ENCODE data around the gene RSAD2.
"Not testable (repeated sequence)": the region's sequence is repeated elsewhere in the genome, so short reads cannot be mapped to it uniquely, and the experiment has no call there.

The RSAD2 gene

GRCh38 chr2:6854416-6854815 is 23.2 kb upstream of the RSAD2 start:
- Mint-ChIP-seq H3K27me3 (no peaks in the 10 kb centered on the region), H3K4me3 (no peak overlapping the region), H3K4me1 (no peaks in the 10 kb centered on the region), H3K9me3 (peaks cover 25% of the 10 kb centered on the region), H3K36me3 (peaks cover 76% of the 10 kb centered on the region), H3K27ac (no peak overlapping the region)
- no peak for ATAC-seq

GRCh38 chr2:6855860-6856547 is 21.6 kb upstream of the RSAD2 start:
- H3K27me3 Mint-ChIP-seq: no peaks in the 10 kb centered on the region
- H3K27ac Mint-ChIP-seq: no peak overlapping the region
- H3K4me3 Mint-ChIP-seq: no peak overlapping the region
- no peak for ATAC-seq
- no peaks in the 10 kb centered on the region for H3K4me1 Mint-ChIP-seq
- peaks cover 73% of the 10 kb centered on the region for H3K36me3 Mint-ChIP-seq
- peaks cover 30% of the 10 kb centered on the region for H3K9me3 Mint-ChIP-seq

DNA sequence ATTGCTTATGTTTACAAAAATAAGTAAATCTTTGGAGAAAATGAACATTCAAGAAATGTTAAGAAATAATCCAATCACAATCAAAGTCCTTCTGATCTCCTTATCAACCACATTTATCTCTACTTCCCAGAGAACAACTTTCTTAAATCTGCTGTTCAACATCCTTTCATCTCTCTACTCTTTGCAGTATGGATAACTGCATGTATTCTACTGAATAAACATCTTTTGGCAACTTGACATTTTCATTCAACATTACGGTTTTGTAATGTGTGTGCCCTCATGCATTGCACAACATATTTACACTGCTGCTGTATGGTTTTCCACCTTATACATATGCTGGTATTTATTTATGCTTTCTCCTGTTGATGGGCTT is 21.0 kb upstream of the RSAD2 start:
- peaks cover 30% of the 10 kb centered on the region for H3K9me3 Mint-ChIP-seq
- H3K27me3 Mint-ChIP-seq: no peaks in the 10 kb centered on the region
- H3K36me3 Mint-ChIP-seq: peaks cover 73% of the 10 kb centered on the region
- H3K27ac Mint-ChIP-seq: no peak overlapping the region
- H3K4me3 Mint-ChIP-seq: no peak overlapping the region
- H3K4me1 Mint-ChIP-seq: no peaks in the 10 kb centered on the region
- no peak for ATAC-seq

GRCh38 chr2:6858466-6859027 is 19.0 kb upstream of the RSAD2 start:
- H3K4me3 Mint-ChIP-seq, H3K27ac Mint-ChIP-seq, ATAC-seq, H3K27me3 Mint-ChIP-seq, H3K4me1 Mint-ChIP-seq: not testable (repeated sequence)
- peaks cover 30% of the 10 kb centered on the region for H3K9me3 Mint-ChIP-seq
- H3K36me3 Mint-ChIP-seq: peaks cover 71% of the 10 kb centered on the region

GRCh38 chr2:6860296-6860695 is 17.3 kb upstream of the RSAD2 start:
- H3K27ac Mint-ChIP-seq: no peak overlapping the region
- H3K36me3 Mint-ChIP-seq: peaks cover 55% of the 10 kb centered on the region
- ATAC-seq: no peak

GRCh38 chr2:6863792-6864191 is 13.8 kb upstream of the RSAD2 start:
- Mint-ChIP-seq H3K27me3 (no peaks in the 10 kb centered on the region), H3K4me3 (no peak overlapping the region), H3K4me1 (peaks cover 8% of the 10 kb centered on the region), H3K36me3 (peaks cover 36% of the 10 kb centered on the region), H3K9me3 (peaks cover 13% of the 10 kb centered on the region), H3K27ac (no peak overlapping the region)
- ATAC-seq: no peak

More at GRCh38 chr2:6860296-6860695, 17.3 kb upstream of the RSAD2 start:
- no peaks in the 10 kb centered on the region for H3K4me1 Mint-ChIP-seq
- H3K4me3 Mint-ChIP-seq: no peak overlapping the region
- no peaks in the 10 kb centered on the region for H3K27me3 Mint-ChIP-seq
- H3K9me3 Mint-ChIP-seq: peaks cover 25% of the 10 kb centered on the region

- Mint-ChIP-seq H3K27me3 (no peaks in the 10 kb centered on the region), H3K27ac (no peak overlapping the region), H3K4me1 (peaks cover 8% of the 10 kb centered on the region), H3K9me3 (peaks cover 11% of the 10 kb centered on the region), H3K4me3 (peak overlapping the region; percentile 44), H3K36me3 (peaks cover 31% of the 10 kb centered on the region)
- ATAC-seq: no peak
Observed at GRCh38 chr2:6864231-6864754, 13.3 kb upstream of the RSAD2 start.

DNA sequence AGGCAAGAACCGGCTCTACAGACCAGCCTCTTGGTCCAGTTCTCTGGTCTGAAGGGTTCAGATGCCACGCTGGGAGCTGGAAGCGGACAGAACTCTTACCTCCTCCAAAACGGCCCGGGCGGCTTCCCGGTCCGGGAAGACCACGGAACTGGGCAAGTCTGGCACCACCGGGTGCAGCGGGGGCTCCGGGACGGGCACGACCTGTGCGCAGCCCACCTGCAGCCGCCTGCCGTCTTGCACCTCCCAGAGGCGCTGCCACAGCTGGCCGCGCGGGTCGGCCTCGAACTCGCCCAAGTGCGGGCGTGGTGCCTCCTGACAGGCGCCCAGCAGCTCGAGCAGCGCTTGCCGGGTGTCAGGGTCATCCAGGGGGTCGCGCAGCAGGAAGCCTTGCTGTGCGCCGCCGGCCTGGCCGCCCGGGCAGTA is 12.6 kb upstream of the RSAD2 start:
- H3K9me3 Mint-ChIP-seq: peaks cover 9% of the 10 kb centered on the region
- no peaks in the 10 kb centered on the region for H3K27me3 Mint-ChIP-seq
- H3K4me1 Mint-ChIP-seq: peaks cover 8% of the 10 kb centered on the region
- H3K27ac Mint-ChIP-seq: no peak overlapping the region
- H3K4me3 Mint-ChIP-seq: peak overlapping the region; percentile 44
- ATAC-seq: peak; percentile 14
- H3K36me3 Mint-ChIP-seq: peaks cover 25% of the 10 kb centered on the region

- peak within 1 kb of the TSS; percentile 92 for H3K4me3 Mint-ChIP-seq
- peak within 1 kb of the TSS; percentile 59 for H3K27ac Mint-ChIP-seq
- peaks cover 3% of the 10 kb centered on the region for H3K9me3 Mint-ChIP-seq
- no peaks in the 10 kb centered on the region for H3K27me3 Mint-ChIP-seq
- ATAC-seq: peak; percentile 77
- peaks cover 8% of the 10 kb centered on the region for H3K4me1 Mint-ChIP-seq
- peaks cover 18% of the 10 kb centered on the region for H3K36me3 Mint-ChIP-seq
Observed at GRCh38 chr2:6865346-6866274, 12.0 kb upstream of the RSAD2 start, which contains the start of gene CMPK2. CMPK2 (minus strand) TSS chr2:6865907; CDS start chr2:6865696, 211 bp downstream.

DNA sequence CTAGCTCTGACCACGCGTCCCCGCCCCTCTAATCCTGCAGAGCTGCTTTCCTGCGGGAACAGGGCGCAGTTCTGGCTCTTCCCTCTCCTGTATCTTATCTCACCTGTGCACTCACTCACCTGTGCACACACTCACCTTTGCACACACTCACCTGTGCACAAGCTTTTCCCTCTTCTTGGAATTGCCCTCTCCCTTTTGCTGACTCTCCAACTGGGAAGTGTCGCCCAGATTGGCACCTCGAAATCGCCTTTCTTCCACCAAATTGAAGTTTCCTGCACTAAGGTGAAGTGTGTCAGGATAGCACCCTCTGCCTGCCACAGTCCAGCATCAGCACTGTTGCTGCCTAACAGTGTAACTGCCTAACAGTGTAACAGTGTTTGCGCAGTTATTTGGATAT is 11.3 kb upstream of the RSAD2 start:
- Mint-ChIP-seq H3K27me3 (no peaks in the 10 kb centered on the region), H3K27ac (peak overlapping the region; percentile 59), H3K4me3 (peak overlapping the region; percentile 92), H3K4me1 (peaks cover 8% of the 10 kb centered on the region), H3K36me3 (peaks cover 14% of the 10 kb centered on the region), H3K9me3 (peaks cover 3% of the 10 kb centered on the region)
- peak; percentile 63 for ATAC-seq

- H3K27me3 Mint-ChIP-seq: no peaks in the 10 kb centered on the region
- ATAC-seq: no peak
Observed at GRCh38 chr2:6866982-6867381, 10.6 kb upstream of the RSAD2 start.

DNA sequence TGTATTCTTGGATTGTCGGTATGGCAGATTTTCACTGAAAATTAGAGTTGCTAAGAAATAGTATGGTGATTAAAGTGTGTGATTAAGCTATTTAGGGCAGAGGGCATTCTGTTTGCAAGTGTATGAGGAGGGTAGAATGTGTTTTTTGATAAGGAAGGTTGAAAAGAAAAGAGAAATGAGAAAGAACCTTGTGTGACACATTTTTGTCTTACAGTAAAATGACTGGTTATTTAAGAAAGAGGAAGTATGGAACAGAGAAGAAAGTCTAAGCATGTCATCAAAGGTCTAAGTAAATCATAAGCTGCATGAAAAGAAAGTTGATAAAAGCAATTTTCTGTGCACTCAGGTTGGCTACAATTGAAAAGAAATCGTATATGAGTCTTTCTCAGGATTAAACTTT is 5.2 kb upstream of the RSAD2 start:
- H3K36me3 Mint-ChIP-seq: peaks cover 6% of the 10 kb centered on the region
- peaks cover 3% of the 10 kb centered on the region for H3K9me3 Mint-ChIP-seq
- peaks cover 16% of the 10 kb centered on the region for H3K4me1 Mint-ChIP-seq
- ATAC-seq: peak; percentile 57
- no peak overlapping the region for H3K27ac Mint-ChIP-seq
- H3K27me3 Mint-ChIP-seq: no peaks in the 10 kb centered on the region
- H3K4me3 Mint-ChIP-seq: no peak overlapping the region

More at GRCh38 chr2:6866982-6867381, 10.6 kb upstream of the RSAD2 start:
- Mint-ChIP-seq H3K4me1 (peaks cover 8% of the 10 kb centered on the region), H3K4me3 (no peak overlapping the region), H3K9me3 (no peaks in the 10 kb centered on the region), H3K27ac (no peak overlapping the region), H3K36me3 (peaks cover 7% of the 10 kb centered on the region)

DNA sequence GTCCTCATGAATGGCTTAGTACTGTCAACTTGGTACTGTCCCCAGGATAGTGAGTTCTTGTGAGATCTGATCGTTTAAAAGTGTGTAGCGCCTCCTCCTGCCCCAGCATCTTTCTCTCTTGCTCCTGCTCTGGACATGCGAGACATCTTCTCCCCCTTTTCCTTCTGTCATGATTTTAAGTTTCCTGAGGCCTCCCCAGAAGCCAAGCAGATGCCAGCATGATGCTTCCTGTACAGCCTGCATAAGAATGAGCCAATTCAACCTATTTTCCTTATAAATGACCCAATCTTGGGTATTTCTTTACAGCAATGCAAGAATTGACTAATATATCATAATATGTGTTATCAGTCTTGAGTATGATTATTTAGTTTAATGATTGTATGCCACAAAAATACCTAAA is 3.5 kb upstream of the RSAD2 start:
- Mint-ChIP-seq H3K36me3 (peaks cover 6% of the 10 kb centered on the region), H3K4me1 (peaks cover 29% of the 10 kb centered on the region), H3K4me3 (no peak overlapping the region), H3K9me3 (peaks cover 3% of the 10 kb centered on the region), H3K27ac (no peak overlapping the region), H3K27me3 (no peaks in the 10 kb centered on the region)
- no peak for ATAC-seq

GRCh38 chr2:6876309-6876708 is 1.3 kb upstream of the RSAD2 start:
- Mint-ChIP-seq H3K27me3 (no peaks in the 10 kb centered on the region), H3K36me3 (peaks cover 6% of the 10 kb centered on the region), H3K27ac (no peak overlapping the region), H3K9me3 (peaks cover 3% of the 10 kb centered on the region), H3K4me3 (no peak overlapping the region), H3K4me1 (peaks cover 40% of the 10 kb centered on the region)
- ATAC-seq: no peak

- Mint-ChIP-seq H3K27me3 (peaks cover 12% of the 10 kb centered on the region), H3K36me3 (peaks cover 6% of the 10 kb centered on the region), H3K4me1 (peaks cover 27% of the 10 kb centered on the region), H3K9me3 (peaks cover 3% of the 10 kb centered on the region), H3K27ac (no peak overlapping the region), H3K4me3 (no peak overlapping the region)
- no peak for ATAC-seq
Observed at GRCh38 chr2:6878549-6878948, 972 bp downstream of the RSAD2 start.
